Measurements from ENCODE around the gene CHD5. TPM values are rescaled to one million over a fixed set of nuclear protein-coding genes. Genes with fewer than 3 reads are reported as not detected.
"Not testable (repeated sequence)": the region's sequence is repeated elsewhere in the genome, so short reads cannot be mapped to it uniquely, and the experiment has no call there.

CHD5 gene
- total RNA-seq, 2 donors from 2014 or later: 1.1 to 3.2 TPM

- ATAC-seq (ENCODE audit: insufficient number of reproducible peaks, low FRiP score, low read depth) (no peak), DNase-seq (ENCODE audit: low spot score) (no peak)
- TF ChIP-seq CTCF (IDR thresholded peaks at IDR 0.05): no peak
- peaks cover 26% of the 10 kb centered on the region for H3K36me3 ChIP-seq
- H3K27ac ChIP-seq: no peak overlapping the region
- H3K4me3 ChIP-seq: no peak overlapping the region
- H3K4me1 ChIP-seq (ENCODE audit: control insufficient read depth in 1 of 2, low read depth in 2 of 2): no peaks in the 10 kb centered on the region
- H3K27me3 ChIP-seq (replicated peaks; ENCODE audit: insufficient read depth): no peaks in the 10 kb centered on the region
- no peaks in the 10 kb centered on the region for H3K9me3 ChIP-seq
These were observed 41.2 kb upstream of the CHD5 start for GRCh38 chr1:6221210-6221784.

- no peaks in the 10 kb centered on the region for H3K9me3 ChIP-seq
- H3K4me1 ChIP-seq (ENCODE audit: control insufficient read depth in 1 of 2, low read depth in 2 of 2): no peaks in the 10 kb centered on the region
- H3K27me3 ChIP-seq (replicated peaks; ENCODE audit: insufficient read depth): no peaks in the 10 kb centered on the region
- no peak for TF ChIP-seq CTCF (IDR thresholded peaks at IDR 0.05)
- DNase-seq (ENCODE audit: low spot score): no peak
- H3K27ac ChIP-seq: no peak overlapping the region
- peaks cover 17% of the 10 kb centered on the region for H3K36me3 ChIP-seq
- no peak overlapping the region for H3K4me3 ChIP-seq
- no peak for ATAC-seq (ENCODE audit: insufficient number of reproducible peaks, low FRiP score, low read depth)
These were observed 40.1 kb upstream of the CHD5 start for GRCh38 chr1:6220236-6220635.

GRCh38 chr1:6219641-6220040, 39.5 kb upstream of the CHD5 start:
- DNase-seq (ENCODE audit: low spot score); H3K27ac ChIP-seq; H3K4me1 ChIP-seq (ENCODE audit: control insufficient read depth in 1 of 2, low read depth in 2 of 2); ATAC-seq (ENCODE audit: insufficient number of reproducible peaks, low FRiP score, low read depth); H3K9me3 ChIP-seq; H3K4me3 ChIP-seq; H3K27me3 ChIP-seq (replicated peaks; ENCODE audit: insufficient read depth): not testable (repeated sequence)
- peaks cover 12% of the 10 kb centered on the region for H3K36me3 ChIP-seq

- Histone ChIP-seq H3K27me3 (replicated peaks; ENCODE audit: insufficient read depth) (no peaks in the 10 kb centered on the region), H3K36me3 (peaks cover 6% of the 10 kb centered on the region), H3K9me3 (no peaks in the 10 kb centered on the region), H3K27ac (no peak overlapping the region), H3K4me3 (no peak overlapping the region), H3K4me1 (ENCODE audit: control insufficient read depth in 1 of 2, low read depth in 2 of 2) (no peaks in the 10 kb centered on the region)
- TF ChIP-seq CTCF (IDR thresholded peaks at IDR 0.05): no peak
- no peak for DNase-seq (ENCODE audit: low spot score)
- ATAC-seq (ENCODE audit: insufficient number of reproducible peaks, low FRiP score, low read depth): no peak
These were observed 38.4 kb upstream of the CHD5 start for GRCh38 chr1:6218375-6219164.

- H3K4me3 ChIP-seq: no peak overlapping the region
- no peaks in the 10 kb centered on the region for H3K36me3 ChIP-seq
- H3K27me3 ChIP-seq (replicated peaks; ENCODE audit: insufficient read depth): no peaks in the 10 kb centered on the region
- H3K4me1 ChIP-seq (ENCODE audit: control insufficient read depth in 1 of 2, low read depth in 2 of 2): no peaks in the 10 kb centered on the region
- no peaks in the 10 kb centered on the region for H3K9me3 ChIP-seq
- no peak for ATAC-seq (ENCODE audit: insufficient number of reproducible peaks, low FRiP score, low read depth)
- DNase-seq (ENCODE audit: low spot score): no peak
- TF ChIP-seq CTCF (IDR thresholded peaks at IDR 0.05): no peak
- H3K27ac ChIP-seq: no peak overlapping the region
These were observed 32.3 kb upstream of the CHD5 start for GRCh38 chr1:6212193-6212959.

All from thoracic aorta (tissue), 2 donors.